GM12878 (cell line): ENCODE measurements around the gene PHLDA2. TPM values are rescaled to one million over a fixed set of nuclear protein-coding genes. Genes with fewer than 3 reads are reported as not detected.

Source experiments
- CEBPZ ChIP-seq: fragments of 150-350 bp; IDR thresholded peaks from 2 replicates; pipeline ENCODE4 v1.6.1; 2016; ENCODE audit warnings: low read depth, low read length
- DPF2 ChIP-seq: fragments of 450-650 bp; IDR thresholded peaks from 2 replicates; pipeline ENCODE4 v1.6.1; 2017; ENCODE audit warnings: mild to moderate bottlenecking
- E2F4 ChIP-seq: IDR thresholded peaks from 2 replicates; pipeline ENCODE4 v1.6.1; 2012; ENCODE audit warnings: low read depth, low read length, improper control_type of control experiment
- ELK1 ChIP-seq: IDR thresholded peaks from 2 replicates; pipeline ENCODE4 v1.6.1; 2012; ENCODE audit warnings: low read depth, low read length, improper control_type of control experiment
- GABPA ChIP-seq: IDR thresholded peaks from 2 replicates; pipeline ENCODE4 v1.6.1; 2014; ENCODE audit warnings: antibody characterized with exemption, low read depth, mild to moderate bottlenecking, inconsistent platforms
- IKZF2 ChIP-seq, 2 experiments: fragments of 450-650 bp; IDR thresholded peaks; 2 replicates each; pipeline ENCODE4 v1.6.1; 2017; ENCODE audit warnings: mild to moderate bottlenecking in 2 of 2, moderate library complexity in 2 of 2
- IRF3 ChIP-seq: fragments of 450-650 bp; IDR thresholded peaks from 2 replicates; pipeline ENCODE4 v1.6.1; 2014; ENCODE audit warnings: mild to moderate bottlenecking
- MAX ChIP-seq: IDR thresholded peaks from 2 replicates; pipeline ENCODE4 v1.6.1; 2012; ENCODE audit warnings: low read depth, low read length, improper control_type of control experiment
- NR2C1 ChIP-seq: fragments of 450-650 bp; IDR thresholded peaks from 2 replicates; pipeline ENCODE4 v1.6.1; 2017; ENCODE audit warnings: antibody characterized with exemption, mild to moderate bottlenecking, moderate library complexity
- RAD21 ChIP-seq: IDR thresholded peaks from 2 replicates; pipeline ENCODE4 v1.6.1; 2011; ENCODE audit warnings: mild to moderate bottlenecking, low read depth, low read length, moderate library complexity; ENCODE audit not compliant: insufficient read depth
- RBBP5 ChIP-seq: fragments of 200-600 bp; sonication (generic); conservative IDR thresholded peaks from 2 replicates; pipeline ENCODE4 v1.6.1; 2016
- REST ChIP-seq: IDR thresholded peaks from 2 replicates; pipeline ENCODE4 v1.6.1; 2012; ENCODE audit warnings: mild to moderate bottlenecking, low read depth, low read length
- RUNX3 ChIP-seq: IDR thresholded peaks from 2 replicates; pipeline ENCODE4 v1.6.1; 2012; ENCODE audit warnings: low read length, inconsistent platforms
- SMARCA5 ChIP-seq: fragments of 450-650 bp; IDR thresholded peaks from 2 replicates; pipeline ENCODE4 v1.6.1; 2017; ENCODE audit warnings: mild to moderate bottlenecking
- SMC3 ChIP-seq: IDR thresholded peaks from 2 replicates; pipeline ENCODE4 v1.6.1; 2011; ENCODE audit warnings: low read length, improper control_type of control experiment, borderline replicate concordance
- SPI1 ChIP-seq: IDR thresholded peaks from 2 replicates; pipeline ENCODE4 v1.6.1; 2011; ENCODE audit warnings: low read depth, mild to moderate bottlenecking, low read length, moderate library complexity, borderline replicate concordance; ENCODE audit not compliant: insufficient read depth
- SUPT20H ChIP-seq: IDR thresholded peaks from 2 replicates; pipeline ENCODE4 v1.6.1; 2011; ENCODE audit warnings: low read depth, mild to moderate bottlenecking, low read length, moderate library complexity, borderline replicate concordance; ENCODE audit not compliant: control insufficient read depth
- TCF3 ChIP-seq: IDR thresholded peaks from 2 replicates; pipeline ENCODE4 v1.6.1; 2012; ENCODE audit warnings: low read depth, mild to moderate bottlenecking, low read length, borderline replicate concordance; ENCODE audit not compliant: insufficient read depth
- YY1 ChIP-seq: IDR thresholded peaks from 2 replicates; pipeline ENCODE4 v1.6.1; 2011; ENCODE audit warnings: low read depth, mild to moderate bottlenecking, low read length
- polyA plus RNA-seq, 11 experiments: library from polyadenylated mRNA; depleted of rRNA in 4 of 11; unstranded in 6 of 11; stranded (reverse) in 5 of 11; fragments of >200 nt; fragmentation: Nextera tagmentation in 4 of 11; fragmentation: Illumina TruSeq in 1 of 11; extraction: Ambion mirVana in 4 of 11; extraction: Trizol in 1 of 11; gene quantifications; 1 replicate in 1 of 11; 2 replicates in 10 of 11; pipeline versions ENCODE4 v1.2.1 to v1.2.3, GENCODE V29; 2011 to 2016; ENCODE audit warnings: inconsistent platforms in 2 of 11, missing spikeins in 2 of 11, low read depth in 1 of 11
- total RNA-seq, 4 experiments: library from RNA; depleted of rRNA in 3 of 4; stranded (reverse); fragments of >200 nt in 3 of 4; fragmentation: Illumina TruSeq in 1 of 4; extraction: Trizol in 1 of 4; gene quantifications; 2 replicates each; pipeline versions ENCODE4 v1.2.1 to v1.2.3, GENCODE V29; 2013 to 2021

PHLDA2 gene
- total and polyA plus RNA-seq, 10 of the 15 experiments (the other 5 are each of a cell fraction or from before 2014, with no cell fraction given): 0.15 to 0.49 (median 0.16) TPM; not detected in 7

- no peak for TF ChIP-seq REST
- no peak for TF ChIP-seq RBBP5
- no peak for TF ChIP-seq IRF3
- no peak for TF ChIP-seq NR2C1
- peak; percentile 8; the same call in 1 of the 2 replicates for TF ChIP-seq RUNX3
- TF ChIP-seq SUPT20H: no peak
- 0 out of 2 replicates have a peak, but pooled peaks have one; percentile 19 for TF ChIP-seq YY1
- TF ChIP-seq GABPA: no peak
- TF ChIP-seq CEBPZ: no peak
- TF ChIP-seq E2F4: no peak
- TF ChIP-seq ELK1: no peak
- peak; percentile 62; the same call in 1 of the 2 replicates for TF ChIP-seq SMARCA5
- TF ChIP-seq SMC3: peak; percentile 50
- no peak for TF ChIP-seq IKZF2 (IDR thresholded peaks at IDR 0.05)
- TF ChIP-seq DPF2: no peak
- peak; percentile 62 for TF ChIP-seq RAD21
- no peak for TF ChIP-seq MAX
- TF ChIP-seq SPI1: no peak
- peak; percentile 73 for TF ChIP-seq TCF3
These were observed 1.6 kb upstream of the PHLDA2 start (continued) for GRCh38 chr11:2930704-2931419.
